Suprapubic skin (tissue), 4 donors: ENCODE measurements around the gene VGLL2.

Experiments used
- POLR2A ChIP-seq, 2 donors: fragments of 450-650 bp; IDR thresholded peaks; one replicate each; pipeline ENCODE4 v1.6.1; 2017; ENCODE audit warnings: antibody characterized with exemption in 2 of 2, mild to moderate bottlenecking in 2 of 2, moderate library complexity in 2 of 2
- POLR2AphosphoS5 ChIP-seq, 3 donors: sonication (generic); formaldehyde crosslinking; IDR thresholded peaks; one replicate each; pipeline ENCODE4 v1.6.1; 2017; ENCODE audit warnings: antibody characterized with exemption in 3 of 3
- TF ChIP-seq, protein P1 (sequence below), 2 donors: fragments of 200-600 bp in 1 of 2; fragments of 450-650 bp in 1 of 2; sonication (generic) in 1 of 2; IDR thresholded peaks; one replicate each; pipeline ENCODE4 v1.5.1; 2016 to 2019; ENCODE audit warnings: antibody characterized with exemption in 2 of 2, mild to moderate bottlenecking in 1 of 2, moderate library complexity in 1 of 2

GRCh38 chr6:117264692-117265409 lies 507 bp upstream of the VGLL2 start:
- TF ChIP-seq POLR2A (IDR thresholded peaks at IDR 0.05) (no peak), POLR2AphosphoS5 (IDR thresholded peaks at IDR 0.05) (no peak)
- TF ChIP-seq, protein P1, sequence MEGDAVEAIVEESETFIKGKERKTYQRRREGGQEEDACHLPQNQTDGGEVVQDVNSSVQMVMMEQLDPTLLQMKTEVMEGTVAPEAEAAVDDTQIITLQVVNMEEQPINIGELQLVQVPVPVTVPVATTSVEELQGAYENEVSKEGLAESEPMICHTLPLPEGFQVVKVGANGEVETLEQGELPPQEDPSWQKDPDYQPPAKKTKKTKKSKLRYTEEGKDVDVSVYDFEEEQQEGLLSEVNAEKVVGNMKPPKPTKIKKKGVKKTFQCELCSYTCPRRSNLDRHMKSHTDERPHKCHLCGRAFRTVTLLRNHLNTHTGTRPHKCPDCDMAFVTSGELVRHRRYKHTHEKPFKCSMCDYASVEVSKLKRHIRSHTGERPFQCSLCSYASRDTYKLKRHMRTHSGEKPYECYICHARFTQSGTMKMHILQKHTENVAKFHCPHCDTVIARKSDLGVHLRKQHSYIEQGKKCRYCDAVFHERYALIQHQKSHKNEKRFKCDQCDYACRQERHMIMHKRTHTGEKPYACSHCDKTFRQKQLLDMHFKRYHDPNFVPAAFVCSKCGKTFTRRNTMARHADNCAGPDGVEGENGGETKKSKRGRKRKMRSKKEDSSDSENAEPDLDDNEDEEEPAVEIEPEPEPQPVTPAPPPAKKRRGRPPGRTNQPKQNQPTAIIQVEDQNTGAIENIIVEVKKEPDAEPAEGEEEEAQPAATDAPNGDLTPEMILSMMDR (IDR thresholded peaks at IDR 0.05): no peak
